Fibroblast of lung (primary cell): ENCODE data around the gene CMTM3. TPM values are rescaled to one million over a fixed set of nuclear protein-coding genes. Genes with fewer than 3 reads are reported as not detected.
A peak's percentile ranks its signal among the peaks of the same experiment; 100 is the strongest.

Experiments
- DNase-seq, 2 donors: peaks; one replicate each; pipeline versions ENCODE4 v3.0.0 to v3.0.0-alpha.2; 2010; ENCODE audit warnings: low read depth in 2 of 2
- H2AFZ ChIP-seq: 2 replicates; pipeline ENCODE4 v1.5.1; 2012; ENCODE audit warnings: low read length, control low read depth, inconsistent platforms
- H3K27ac ChIP-seq: 2 replicates; pipeline ENCODE4 v1.5.1; 2011; ENCODE audit warnings: low read length, control low read depth; ENCODE audit not compliant: insufficient read depth
- H3K27me3 ChIP-seq: 2 replicates; pipeline ENCODE4 v1.5.1; 2011; ENCODE audit warnings: mild to moderate bottlenecking, low read length; ENCODE audit not compliant: control insufficient read depth, insufficient read depth
- H3K36me3 ChIP-seq: 2 replicates; pipeline ENCODE4 v1.5.1; 2011; ENCODE audit warnings: low read length; ENCODE audit not compliant: control insufficient read depth, insufficient read depth
- H3K4me1 ChIP-seq: 2 replicates; pipeline ENCODE4 v1.5.1; 2011; ENCODE audit warnings: low read length; ENCODE audit not compliant: control insufficient read depth, insufficient read depth; ENCODE audit errors: extremely low read depth
- H3K4me2 ChIP-seq: 2 replicates; pipeline ENCODE4 v1.5.1; 2011; ENCODE audit warnings: low read length, control low read depth; ENCODE audit not compliant: insufficient read depth; ENCODE audit errors: extremely low read depth
- H3K4me3 ChIP-seq, 4 experiments: fragments of 200-600 bp in 1 of 4; sonication (generic) in 1 of 4; replicated peaks in 1 of 4; 2 replicates each; pipeline ENCODE4 v1.5.1; 2011 to 2016; ENCODE audit warnings: low read length in 4 of 4, low read depth in 3 of 4, mild to moderate bottlenecking in 3 of 4, control low read depth in 2 of 4, inconsistent platforms in 1 of 4, mixed read lengths in 1 of 4; ENCODE audit not compliant: insufficient read depth in 1 of 4; ENCODE audit errors: control extremely low read depth in 1 of 4
- H3K79me2 ChIP-seq: 2 replicates; pipeline ENCODE4 v1.5.1; 2012; ENCODE audit warnings: mild to moderate bottlenecking, low read length, inconsistent platforms; ENCODE audit not compliant: control insufficient read depth, insufficient read depth
- H3K9ac ChIP-seq: 2 replicates; pipeline ENCODE4 v1.5.1; 2011; ENCODE audit warnings: mild to moderate bottlenecking, low read length, control low read depth; ENCODE audit not compliant: insufficient read depth
- H3K9me3 ChIP-seq: 2 replicates; pipeline ENCODE4 v1.5.1; 2012; ENCODE audit warnings: low read depth, low read length; ENCODE audit not compliant: control insufficient read depth, insufficient read depth
- H4K20me1 ChIP-seq: 2 replicates; pipeline ENCODE4 v1.5.1; 2011; ENCODE audit warnings: low read length; ENCODE audit not compliant: control insufficient read depth, insufficient read depth; ENCODE audit errors: extremely low read depth
- EZH2 ChIP-seq: IDR thresholded peaks from 2 replicates; pipeline ENCODE4 v1.5.1; 2012; ENCODE audit warnings: low read length, control low read depth, mild to moderate bottlenecking; ENCODE audit errors: missing control alignments
- polyA minus RNA-seq: library from RNA; depleted of rRNA, polyadenylated mRNA; stranded (reverse); fragments of >200 nt; gene quantifications from 2 replicates; pipeline ENCODE4 v1.2.3, GENCODE V29; 2011; ENCODE audit warnings: low replicate concordance
- polyA plus RNA-seq, 2 donors: library from polyadenylated mRNA; depleted of rRNA in 1 of 2; stranded (reverse) in 1 of 2; unstranded in 1 of 2; fragments of >200 nt; gene quantifications; 2 replicates each; pipeline ENCODE4 v1.2.1, GENCODE V29; 2011 to 2012; ENCODE audit warnings: missing spikeins in 1 of 2
- total RNA-seq: library from RNA; depleted of rRNA; stranded (reverse); fragments of >200 nt; gene quantifications from 2 replicates; pipeline ENCODE4 v1.2.1, GENCODE V29; 2014
- TF ChIP-seq, protein P1 (sequence below), 2 donors: IDR thresholded peaks in 1 of 2; conservative IDR thresholded peaks in 1 of 2; 1 replicate in 1 of 2; 2 replicates in 1 of 2; pipeline ENCODE4 v1.5.1; 2011 to 2012; ENCODE audit warnings: low read length in 2 of 2, control low read depth in 1 of 2, inconsistent platforms in 1 of 2, low read depth in 1 of 2, mild to moderate bottlenecking in 1 of 2

Gene CMTM3
- total RNA-seq (6.9 and 10.1 TPM in 2 replicates), polyA plus RNA-seq (14.9 and 18.6 TPM in 2 replicates), polyA minus RNA-seq (13.7 and 30.3 TPM in 2 replicates)
- polyA plus RNA-seq (2012): 17.6 and 18.9 TPM in 2 replicates

DNA sequence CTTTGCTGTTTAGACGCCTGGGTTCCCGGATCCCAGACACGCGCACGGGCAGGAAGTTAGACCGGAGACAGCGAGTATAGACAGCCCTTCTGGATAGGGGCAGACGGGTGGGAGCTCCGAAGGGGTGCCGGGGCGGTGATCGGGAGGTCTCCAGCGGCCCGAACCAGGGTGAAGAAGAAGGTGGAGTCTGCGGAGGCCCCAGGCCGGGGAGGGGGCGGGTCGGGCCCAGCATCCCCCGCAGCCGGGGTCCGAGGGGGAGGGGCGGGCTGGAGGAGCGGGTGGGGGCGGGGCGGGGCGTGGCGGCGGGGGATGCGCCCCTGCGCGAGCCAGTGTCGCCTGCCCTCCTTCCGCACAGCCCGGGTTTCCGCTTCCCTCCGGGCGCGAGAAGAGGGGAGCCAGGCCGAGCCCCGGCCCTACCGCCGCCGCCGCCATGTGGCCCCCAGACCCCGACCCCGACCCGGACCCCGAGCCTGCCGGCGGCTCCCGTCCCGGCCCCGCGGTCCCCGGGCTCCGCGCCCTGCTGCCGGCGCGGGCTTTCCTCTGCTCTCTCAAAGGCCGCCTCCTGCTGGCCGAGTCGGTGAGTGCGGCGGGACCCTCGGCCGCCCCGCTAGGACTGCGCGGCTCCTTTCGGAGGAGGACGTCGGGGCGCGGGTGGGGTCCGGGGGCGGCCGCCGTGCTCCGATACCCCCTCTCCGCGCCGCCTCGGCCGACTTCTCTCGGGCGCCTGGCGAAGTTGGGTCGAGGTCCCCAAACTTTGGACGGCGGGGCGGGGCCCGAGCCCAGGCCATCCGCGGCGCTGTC is at the start of gene CMTM3:
TSS of gene CMTM3 (plus strand) at position 329 of the 801 bp plus-strand sequence. CDS start at position 431, 102 bp downstream.
- DNase-seq: peak; percentile 54 to 58
- peaks cover 3% of the 10 kb centered on the region for H3K79me2 ChIP-seq
- peak within 1 kb of the TSS; percentile 59 for H3K27ac ChIP-seq
- H3K36me3 ChIP-seq: peaks cover 5% of the 10 kb centered on the region
- H3K9ac ChIP-seq: peak within 1 kb of the TSS; percentile 76
- H3K4me2 ChIP-seq: peak within 1 kb of the TSS; percentile 90
- peak within 1 kb of the TSS; percentile 91 for H2AFZ ChIP-seq
- peaks cover 15% of the 10 kb centered on the region for H3K4me1 ChIP-seq
- peaks cover 6% of the 10 kb centered on the region for H3K27me3 ChIP-seq
- H3K4me3 ChIP-seq: peak within 1 kb of the TSS; percentile 59 to 81 (median 71)
- no peaks in the 10 kb centered on the region for H4K20me1 ChIP-seq
- TF ChIP-seq EZH2: no peak
- TF ChIP-seq, protein P1, sequence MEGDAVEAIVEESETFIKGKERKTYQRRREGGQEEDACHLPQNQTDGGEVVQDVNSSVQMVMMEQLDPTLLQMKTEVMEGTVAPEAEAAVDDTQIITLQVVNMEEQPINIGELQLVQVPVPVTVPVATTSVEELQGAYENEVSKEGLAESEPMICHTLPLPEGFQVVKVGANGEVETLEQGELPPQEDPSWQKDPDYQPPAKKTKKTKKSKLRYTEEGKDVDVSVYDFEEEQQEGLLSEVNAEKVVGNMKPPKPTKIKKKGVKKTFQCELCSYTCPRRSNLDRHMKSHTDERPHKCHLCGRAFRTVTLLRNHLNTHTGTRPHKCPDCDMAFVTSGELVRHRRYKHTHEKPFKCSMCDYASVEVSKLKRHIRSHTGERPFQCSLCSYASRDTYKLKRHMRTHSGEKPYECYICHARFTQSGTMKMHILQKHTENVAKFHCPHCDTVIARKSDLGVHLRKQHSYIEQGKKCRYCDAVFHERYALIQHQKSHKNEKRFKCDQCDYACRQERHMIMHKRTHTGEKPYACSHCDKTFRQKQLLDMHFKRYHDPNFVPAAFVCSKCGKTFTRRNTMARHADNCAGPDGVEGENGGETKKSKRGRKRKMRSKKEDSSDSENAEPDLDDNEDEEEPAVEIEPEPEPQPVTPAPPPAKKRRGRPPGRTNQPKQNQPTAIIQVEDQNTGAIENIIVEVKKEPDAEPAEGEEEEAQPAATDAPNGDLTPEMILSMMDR (conservative IDR thresholded peaks at IDR 0.05 in 1 of 2, IDR thresholded peaks at IDR 0.05 in 1 of 2; ENCODE audit: low read depth in 1 of 2, low read length in 2 of 2): peak; percentile 20 to 46
- no peaks in the 10 kb centered on the region for H3K9me3 ChIP-seq

DNA sequence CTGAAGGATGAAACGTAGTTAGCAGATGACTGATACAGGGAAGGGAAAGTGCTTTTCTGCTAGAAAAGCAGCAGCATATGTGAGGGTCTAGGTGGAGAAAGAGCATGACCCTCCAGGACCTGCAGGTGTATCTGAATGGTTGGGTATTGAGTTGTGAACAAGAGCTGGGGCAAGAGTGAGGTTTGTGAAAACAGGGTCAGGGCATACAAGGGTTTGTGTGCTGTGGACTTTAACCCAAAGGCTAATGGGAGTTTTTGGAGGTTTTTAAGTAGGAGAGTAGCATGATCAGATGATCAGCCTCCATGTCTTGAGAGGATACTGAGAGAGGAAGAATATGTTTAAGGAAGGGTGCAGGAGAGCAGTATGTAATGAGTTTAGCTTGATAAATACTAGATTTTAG is 44.4 kb upstream of the CMTM3 start:
- H3K9ac ChIP-seq: no peak overlapping the region
- no peaks in the 10 kb centered on the region for H4K20me1 ChIP-seq
- no peaks in the 10 kb centered on the region for H3K9me3 ChIP-seq
- no peak overlapping the region for H3K4me2 ChIP-seq
- H3K79me2 ChIP-seq: no peaks in the 10 kb centered on the region
- H3K27ac ChIP-seq: no peak overlapping the region
- no peaks in the 10 kb centered on the region for H3K4me1 ChIP-seq
- peaks cover 3% of the 10 kb centered on the region for H3K36me3 ChIP-seq
- no peaks in the 10 kb centered on the region for H3K27me3 ChIP-seq
- TF ChIP-seq EZH2: no peak
- TF ChIP-seq, protein P1 (conservative IDR thresholded peaks at IDR 0.05 in 1 of 2, IDR thresholded peaks at IDR 0.05 in 1 of 2; ENCODE audit: low read depth in 1 of 2, low read length in 2 of 2): no peak
- no peak overlapping the region for H2AFZ ChIP-seq
- H3K4me3 ChIP-seq: no peak overlapping the region
- DNase-seq: no peak

GRCh38 chr16:66561381-66562080 is 43.0 kb upstream of the CMTM3 start:
- no peak for DNase-seq
- H3K4me2 ChIP-seq: no peak overlapping the region
- no peak for TF ChIP-seq EZH2
- TF ChIP-seq, protein P1 (conservative IDR thresholded peaks at IDR 0.05 in 1 of 2, IDR thresholded peaks at IDR 0.05 in 1 of 2; ENCODE audit: low read depth in 1 of 2, low read length in 2 of 2): no peak

More at GRCh38 chr16:66561381-66562080, 43.0 kb upstream of the CMTM3 start:
- H2AFZ ChIP-seq: no peak overlapping the region
- no peak overlapping the region for H3K27ac ChIP-seq
- no peaks in the 10 kb centered on the region for H3K4me1 ChIP-seq
- no peak overlapping the region for H3K4me3 ChIP-seq
- H3K36me3 ChIP-seq: peaks cover 6% of the 10 kb centered on the region
- H3K9ac ChIP-seq: no peak overlapping the region
- H3K79me2 ChIP-seq: no peaks in the 10 kb centered on the region
- H3K9me3 ChIP-seq: no peaks in the 10 kb centered on the region
- H4K20me1 ChIP-seq: no peaks in the 10 kb centered on the region
- H3K27me3 ChIP-seq: no peaks in the 10 kb centered on the region
